ENCODE measurements around the gene PIGS.
A peak's percentile ranks its signal among the peaks of the same experiment; 100 is the strongest.
"Not testable (repeated sequence)": the region's sequence is repeated elsewhere in the genome, so short reads cannot be mapped to it uniquely, and the experiment has no call there.

PIGS gene

DNA sequence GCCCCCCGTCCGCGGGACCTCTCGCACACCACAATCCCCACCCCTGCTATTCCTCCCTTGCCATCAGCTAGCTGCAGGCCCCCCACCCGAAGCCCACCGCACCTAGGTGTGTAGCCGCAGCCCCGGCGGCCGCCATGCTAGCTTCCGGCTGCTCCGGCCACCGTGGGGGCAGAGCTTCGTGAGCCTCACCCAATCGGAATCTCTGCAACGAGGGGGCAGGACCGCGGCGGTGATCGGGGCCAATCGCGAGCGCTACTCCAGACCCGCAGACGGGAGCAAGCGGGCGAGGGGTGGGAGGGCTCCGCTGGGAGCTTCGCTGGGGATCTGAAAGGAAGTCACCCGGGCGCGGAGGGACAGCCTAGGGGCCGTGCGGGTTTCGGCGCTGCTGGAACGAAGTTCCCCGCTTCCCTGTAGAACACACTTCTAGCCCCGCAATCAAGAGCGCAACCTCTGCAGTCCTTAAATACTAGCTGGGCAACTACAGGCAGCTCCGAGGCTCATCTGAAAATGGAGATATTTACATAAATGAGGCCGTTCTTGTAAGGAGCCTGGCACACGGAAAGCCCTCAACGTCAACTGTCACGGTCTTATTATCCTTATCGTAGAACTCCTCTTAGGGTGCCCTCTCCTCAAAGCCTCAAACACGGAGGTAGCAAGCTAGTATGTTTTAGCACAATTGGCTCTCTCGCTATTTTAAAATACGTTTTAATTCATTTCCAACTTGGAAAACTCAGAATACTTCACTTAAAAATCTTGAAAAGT is at the start of gene PIGS:
TSS of gene PIGS (minus strand) at position 164 of the 762 bp plus-strand sequence. CDS start at position 136, 28 bp downstream.
- DNase-seq = peak; percentile 97 to 98

DNA sequence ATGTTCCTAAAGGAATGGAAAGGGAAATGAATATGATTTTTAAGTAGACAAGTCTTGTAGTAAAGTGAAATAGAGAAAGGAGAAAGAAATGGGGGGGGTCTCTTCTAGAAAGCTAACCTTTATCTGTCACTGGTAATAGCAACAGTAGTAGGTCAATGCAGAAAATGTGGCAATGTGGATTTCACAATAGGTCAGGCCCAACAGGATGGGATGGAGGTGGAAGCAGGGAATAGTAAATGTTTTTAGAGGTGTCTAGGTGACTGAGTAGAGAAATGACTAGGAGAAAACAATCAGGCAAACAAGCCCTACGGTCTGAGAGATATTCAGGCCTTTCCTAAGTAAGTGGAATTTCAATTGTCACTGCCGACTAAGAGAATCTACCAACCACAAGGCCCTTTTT is 48.7 kb upstream of the PIGS start:
- no peak for DNase-seq

DNA sequence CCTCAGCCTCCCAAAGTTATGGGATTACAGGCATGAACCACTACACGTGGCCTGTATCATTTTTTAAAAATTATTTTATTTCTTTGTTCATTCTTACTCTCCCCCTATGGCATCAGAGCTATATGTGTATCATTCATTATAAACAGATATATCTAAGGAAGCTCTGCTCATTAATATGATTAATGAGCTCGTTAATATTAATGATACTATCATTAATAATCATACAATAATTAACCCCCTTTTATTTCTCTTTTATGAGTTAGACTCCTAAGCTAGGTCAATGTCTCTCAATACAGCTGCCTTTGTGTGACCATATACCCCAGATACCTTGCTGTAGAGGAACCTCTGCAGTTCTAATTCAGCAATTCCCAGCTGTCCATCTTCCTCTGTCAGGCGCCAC is 47.1 kb upstream of the PIGS start:
- no peak for DNase-seq

DNA sequence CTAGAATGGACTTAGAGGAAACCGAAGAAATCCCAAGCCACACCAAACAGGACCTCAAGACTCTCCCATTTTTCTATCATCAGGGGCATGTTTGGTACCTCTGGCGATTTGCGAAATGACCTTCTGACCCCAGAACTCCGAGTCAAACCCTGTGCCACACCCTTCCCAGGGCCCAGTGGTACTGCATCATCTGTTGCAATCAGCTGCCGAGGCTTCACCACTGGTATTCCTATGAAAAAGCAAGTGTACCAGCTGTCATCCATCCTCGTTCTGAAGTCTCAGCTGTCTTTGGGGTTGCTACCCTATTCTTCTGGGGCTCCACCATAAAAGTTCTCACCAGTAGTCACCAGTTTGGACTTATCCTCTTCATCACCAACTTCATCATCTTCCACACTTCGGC is 45.0 kb upstream of the PIGS start:
- DNase-seq = no peak

DNA sequence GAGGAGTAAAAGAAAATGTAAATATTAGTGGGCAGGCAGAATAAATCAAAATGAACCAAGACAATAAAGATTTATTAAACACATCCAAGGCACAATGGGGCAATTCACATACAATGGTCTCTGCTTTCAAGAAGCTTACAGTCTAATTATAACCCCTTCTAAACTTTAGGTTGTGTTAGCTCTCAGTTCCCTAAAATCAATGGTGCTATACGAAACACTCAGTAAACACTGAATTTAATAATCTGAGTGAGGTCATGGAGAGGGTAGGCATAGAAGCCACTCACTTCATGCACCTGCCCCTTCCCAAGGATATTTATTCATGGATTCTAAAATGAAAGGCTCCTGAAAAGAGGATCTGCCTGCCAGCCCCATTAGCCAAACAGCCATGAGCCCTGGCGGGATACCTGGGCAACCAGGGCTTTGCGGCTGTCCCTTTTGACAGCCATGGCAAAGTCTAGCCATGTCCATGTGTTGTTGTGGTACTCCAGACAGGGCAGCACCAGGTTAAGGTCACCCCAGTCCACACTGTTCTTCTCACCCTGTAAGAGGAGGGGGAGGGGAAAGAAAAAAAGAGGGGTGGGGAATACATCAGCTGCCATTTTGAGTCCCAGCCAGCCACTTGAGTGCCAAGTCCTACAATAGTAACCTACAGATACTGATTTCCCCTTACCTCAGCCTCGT is 44.1 kb upstream of the PIGS start:
- DNase-seq = no peak

DNA sequence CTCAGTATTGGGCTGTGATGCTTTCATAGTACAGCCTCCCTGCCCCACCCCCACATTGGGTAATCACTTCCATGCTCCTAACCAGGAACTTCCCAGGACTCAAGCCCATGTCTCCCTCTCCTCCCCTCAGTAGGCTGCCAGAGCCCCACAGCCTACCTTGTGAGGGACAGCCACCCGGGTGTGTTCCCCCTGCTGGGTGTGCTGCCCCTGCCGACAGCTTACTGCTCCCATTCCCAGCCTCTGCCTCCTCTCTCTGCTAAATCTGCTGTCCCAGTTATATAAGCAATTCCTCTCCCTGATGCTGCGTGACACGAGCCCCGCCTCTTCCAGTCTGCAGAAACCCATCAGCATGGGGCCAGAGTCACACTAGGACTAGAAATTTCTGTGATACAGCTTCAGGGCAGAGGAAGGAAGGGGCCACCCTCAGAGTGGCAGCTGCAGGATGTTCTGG is 42.6 kb upstream of the PIGS start, which contains the start of gene RSKR:
TSS of gene RSKR (minus strand) at position 255 of the 451 bp plus-strand sequence. CDS start at position 231, 24 bp downstream.
- DNase-seq = no peak

DNA sequence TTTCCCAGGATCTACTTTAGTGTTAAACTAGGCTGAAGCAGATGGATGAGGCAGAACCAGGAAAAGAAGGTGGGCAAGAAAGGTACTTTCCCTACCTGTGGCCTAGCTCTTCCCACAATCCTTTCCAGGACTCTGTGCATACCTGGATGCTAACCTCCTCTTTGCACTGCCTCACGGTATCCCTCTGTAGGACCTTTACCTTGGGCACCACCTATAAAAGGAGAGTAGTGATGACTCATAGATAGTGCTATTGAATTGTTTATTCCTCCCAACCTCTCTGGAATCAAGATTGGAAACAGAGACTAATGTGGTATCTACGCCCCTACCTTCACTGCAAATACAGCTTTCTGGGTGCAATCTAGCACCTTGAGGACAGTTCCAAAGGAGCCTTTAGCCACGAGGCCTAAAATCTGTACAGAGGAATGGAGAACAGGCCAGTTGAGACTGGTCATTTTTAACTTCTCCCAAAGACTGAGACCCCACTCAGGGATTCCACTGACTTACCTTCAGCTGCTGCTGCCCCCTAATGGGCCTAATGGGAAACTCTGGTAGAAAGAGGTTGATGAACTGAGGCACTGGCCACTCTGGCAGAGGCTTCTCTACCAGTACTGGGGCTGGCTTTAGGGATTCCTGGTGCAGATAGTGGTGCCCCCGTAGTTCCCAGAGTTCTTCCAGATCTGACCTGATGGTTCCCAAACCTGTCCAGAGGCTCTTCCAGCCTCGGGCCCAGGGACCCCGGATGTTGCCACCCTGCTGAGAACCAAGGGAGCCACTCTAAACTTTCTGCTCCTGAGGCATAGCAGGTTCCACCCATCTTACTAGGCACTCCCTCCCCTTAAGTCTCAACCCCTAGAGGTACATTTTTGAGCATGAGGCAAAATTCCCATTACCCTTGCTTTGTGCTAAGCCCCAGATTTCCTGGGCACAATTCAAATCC is 41.9 kb upstream of the PIGS start:
- peak; percentile 14 to 66 for DNase-seq

DNA sequence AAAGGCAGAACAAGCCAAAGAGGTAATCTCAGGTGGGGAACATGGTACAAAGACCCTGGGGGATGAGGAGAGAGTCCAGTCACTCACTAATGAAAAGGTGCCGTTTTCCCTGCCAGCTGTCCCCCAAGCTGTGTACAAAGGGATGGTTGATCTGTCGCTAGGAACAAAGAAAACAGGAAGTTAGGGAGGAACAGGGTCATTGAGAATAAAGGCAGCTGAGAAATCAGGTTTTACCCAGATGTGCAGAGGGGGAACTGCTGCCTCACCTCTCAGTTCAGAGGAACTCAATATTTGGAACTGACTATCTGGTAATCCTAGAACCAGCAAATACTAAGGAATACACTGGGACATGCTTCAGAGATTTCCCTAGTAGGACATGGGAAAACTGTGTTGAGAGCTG is 41.2 kb upstream of the PIGS start:
- DNase-seq = no peak

DNA sequence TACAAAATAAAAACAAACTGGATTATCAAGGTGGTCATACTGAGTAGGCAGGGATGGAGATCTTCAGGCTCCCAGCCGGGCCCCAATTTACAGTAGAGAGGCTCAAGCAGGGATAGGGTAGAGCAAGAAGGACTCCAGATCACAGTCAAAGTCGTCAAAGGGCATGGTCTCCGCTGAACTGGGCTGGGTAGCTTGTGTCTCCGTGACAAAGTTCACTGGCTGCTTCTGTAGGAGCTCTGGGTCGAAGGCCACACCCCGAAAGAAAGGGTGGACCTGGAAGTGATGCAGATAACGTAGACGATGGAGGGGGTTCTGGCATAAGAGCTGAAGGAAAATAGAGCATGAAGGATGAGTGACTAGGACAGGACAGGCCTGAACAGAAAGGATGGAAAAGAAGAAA is 39.1 kb upstream of the PIGS start:
- DNase-seq = no peak

DNA sequence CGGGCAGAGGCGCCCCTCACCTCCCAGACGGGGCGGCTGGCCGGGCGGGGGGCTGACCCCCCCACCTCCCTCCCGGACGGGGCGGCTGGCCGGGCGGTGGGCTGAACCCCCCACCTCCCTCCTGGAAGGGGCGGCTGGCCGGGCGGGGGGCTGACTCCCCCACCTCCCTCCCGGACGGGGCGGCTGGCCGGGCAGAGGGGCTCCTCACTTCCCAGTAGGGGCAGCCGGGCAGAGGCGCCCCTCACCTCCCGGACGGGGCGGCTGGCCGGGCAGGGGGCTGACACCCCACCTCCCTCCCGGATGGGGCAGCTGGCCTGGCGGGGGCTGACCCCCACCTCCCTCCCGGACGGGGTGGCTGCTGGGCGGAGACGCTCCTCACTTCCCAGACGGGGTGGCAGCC is 32.7 kb upstream of the PIGS start:
- DNase-seq = not testable (repeated sequence)

DNA sequence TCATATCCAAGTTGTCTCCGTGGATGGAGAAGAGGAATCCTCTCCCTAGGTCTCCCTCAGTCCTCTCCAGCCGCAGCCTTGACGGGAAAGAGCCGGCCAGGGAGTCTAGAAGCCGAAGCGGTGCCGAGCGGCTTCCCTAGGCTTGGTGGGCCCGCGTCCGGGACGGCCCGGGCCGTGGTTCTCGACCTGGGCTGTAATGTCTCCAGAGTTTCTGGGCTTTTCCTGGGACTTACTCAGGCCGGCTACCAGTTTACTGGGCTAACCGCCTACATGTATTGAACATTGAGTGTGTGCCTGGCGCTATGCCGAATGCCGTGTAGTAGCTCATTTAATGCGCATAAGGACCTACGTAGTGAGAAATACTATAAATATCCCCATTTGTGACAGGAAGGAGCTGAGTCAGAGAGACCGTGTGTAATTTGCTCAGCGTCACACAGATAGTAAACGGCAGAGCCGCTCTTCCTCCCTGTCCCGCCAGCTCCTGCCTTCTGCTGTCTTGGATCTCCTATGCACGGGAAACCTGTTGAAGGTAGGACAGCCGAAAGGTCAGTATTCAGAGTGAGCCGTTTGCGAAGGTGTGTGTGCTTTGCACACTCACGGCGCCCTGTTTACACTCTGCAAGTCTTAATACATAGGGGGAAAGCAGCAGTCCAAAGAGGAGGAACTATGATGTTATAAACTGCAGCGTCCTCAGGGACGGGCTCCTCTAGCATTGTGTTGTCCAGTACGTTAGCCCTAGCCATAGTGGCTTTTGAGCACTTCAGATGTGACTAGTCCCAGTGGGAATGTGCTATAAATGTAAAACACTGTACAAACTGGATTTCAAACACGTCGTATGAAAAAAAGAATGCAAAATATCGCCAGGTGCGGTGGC is 28.2 kb upstream of the PIGS start:
- peak; percentile 70 to 77 for DNase-seq

DNA sequence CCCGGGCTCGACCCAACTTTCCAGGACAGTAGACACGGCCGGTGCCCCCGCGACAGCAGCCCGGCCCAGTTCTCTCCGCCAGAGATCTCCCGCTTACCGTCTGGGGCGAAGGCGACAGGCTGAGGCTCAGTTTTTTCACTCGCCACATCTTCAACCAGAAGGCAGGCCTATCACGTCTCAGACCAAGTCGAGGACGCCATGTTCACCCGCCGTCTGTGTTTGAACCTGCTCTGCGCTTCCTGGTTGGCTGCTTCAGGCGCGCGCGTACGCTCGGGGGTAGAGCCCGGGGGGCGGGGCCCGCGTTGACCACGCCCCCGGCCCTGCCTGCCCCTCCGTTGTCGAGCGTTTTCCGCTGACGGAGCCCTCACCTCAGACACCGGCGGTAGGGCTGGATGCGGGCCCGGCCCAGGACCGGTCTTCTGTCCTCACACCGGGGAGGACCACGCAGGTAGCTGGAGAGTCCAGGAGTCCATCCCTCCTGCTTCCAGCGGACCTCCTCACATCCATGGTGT is 27.5 kb upstream of the PIGS start, which contains the start of gene SPAG5:
TSS of gene SPAG5 (minus strand) at position 227 of the 512 bp plus-strand sequence. CDS start at position 148, 79 bp downstream.
- peak; percentile 93 to 97 for DNase-seq

DNA sequence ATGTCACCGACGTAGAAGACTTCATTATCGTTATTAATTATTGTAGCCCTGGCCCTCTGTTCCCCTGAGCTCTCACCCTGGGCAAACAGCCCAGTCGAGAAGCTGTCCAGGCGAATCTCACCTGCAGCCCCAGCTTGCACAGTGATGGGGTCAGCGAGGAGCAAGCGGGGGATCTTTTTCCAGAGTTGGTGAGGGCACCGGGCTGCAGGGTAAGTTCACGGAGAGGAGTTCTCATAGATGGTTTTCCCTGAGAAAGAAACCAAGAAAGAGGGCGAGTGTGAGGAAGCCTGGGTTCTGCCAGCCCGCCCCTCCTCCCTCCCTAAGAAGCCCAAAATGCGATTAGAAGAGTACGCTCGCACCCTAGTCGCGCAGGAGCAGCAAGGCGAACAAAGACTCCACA is 27.1 kb upstream of the PIGS start:
- no peak for DNase-seq

DNA sequence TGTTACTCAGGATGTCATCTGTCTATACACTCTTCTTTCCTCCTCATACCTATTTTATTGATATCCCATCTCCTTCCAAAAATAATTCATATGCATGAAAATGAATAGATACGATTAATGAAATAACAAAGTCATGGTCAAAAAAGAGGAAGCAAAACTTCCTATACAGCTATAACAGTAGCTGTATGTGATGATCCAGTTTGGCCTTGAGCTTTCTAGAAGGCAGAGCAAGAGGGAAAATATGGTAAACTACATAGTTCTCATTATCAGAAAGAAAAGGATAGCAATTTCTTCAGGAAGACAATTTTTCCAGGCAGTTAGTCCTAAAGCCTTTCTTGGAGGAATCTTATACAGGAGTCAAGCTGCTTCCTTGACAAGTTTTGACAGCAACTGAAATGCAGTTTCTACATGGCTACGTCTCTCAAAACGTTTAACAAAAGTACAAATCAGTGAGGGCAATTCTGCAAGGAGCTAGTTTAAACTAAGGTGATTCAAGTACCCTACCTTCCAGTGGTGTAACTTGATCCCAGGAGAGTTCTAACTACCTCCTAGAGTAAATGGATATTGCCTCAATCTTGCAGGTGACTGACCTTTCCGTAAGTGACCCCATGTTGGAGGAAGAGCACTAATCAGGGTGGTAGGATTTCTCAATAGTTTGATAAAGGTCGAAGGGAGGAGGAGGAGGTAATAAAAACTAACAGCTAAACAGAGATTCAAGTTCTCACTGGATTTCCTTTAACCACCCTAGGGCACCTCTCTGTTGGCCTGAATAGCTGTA is 26.5 kb upstream of the PIGS start:
- no peak for DNase-seq

DNA sequence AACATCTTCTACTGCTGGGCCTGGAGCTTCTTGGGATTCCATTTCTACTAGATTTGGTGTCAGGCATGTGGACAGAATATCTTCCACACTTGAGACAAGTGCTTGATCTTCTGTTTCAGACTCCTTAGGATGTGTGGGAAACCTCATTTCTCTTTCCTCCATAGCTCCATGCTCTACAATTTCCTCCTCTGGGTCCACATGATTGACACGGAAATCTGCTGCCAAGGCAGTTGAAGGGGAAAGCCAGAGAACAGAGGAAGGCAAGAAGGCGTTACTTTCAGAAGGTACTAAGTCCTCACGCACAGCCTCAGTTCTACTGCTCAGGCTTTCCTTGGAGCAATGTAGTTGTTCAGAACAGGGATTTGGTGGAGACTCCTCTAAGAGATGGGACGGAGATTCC is 20.9 kb upstream of the PIGS start:
- no peak for DNase-seq

DNA sequence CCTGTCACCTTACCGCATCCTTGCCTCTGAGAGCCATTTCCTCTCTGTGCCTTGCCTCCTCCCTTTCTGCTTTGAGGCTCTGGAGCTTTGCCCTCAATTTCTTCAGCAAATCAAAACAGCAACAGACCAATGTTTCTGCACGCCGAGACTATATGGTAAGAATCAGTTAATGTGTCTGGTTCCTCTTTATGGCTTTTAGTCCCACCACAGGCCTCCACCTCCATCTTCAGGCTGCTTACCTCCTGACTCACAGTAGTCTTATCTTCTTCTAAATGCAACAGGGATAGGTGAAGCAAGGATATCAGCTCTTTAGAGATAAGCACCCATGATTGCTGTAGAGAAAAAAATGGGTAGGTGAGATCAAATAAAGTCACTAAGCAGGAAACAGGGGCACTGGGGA is 14.5 kb upstream of the PIGS start:
- no peak for DNase-seq

DNA sequence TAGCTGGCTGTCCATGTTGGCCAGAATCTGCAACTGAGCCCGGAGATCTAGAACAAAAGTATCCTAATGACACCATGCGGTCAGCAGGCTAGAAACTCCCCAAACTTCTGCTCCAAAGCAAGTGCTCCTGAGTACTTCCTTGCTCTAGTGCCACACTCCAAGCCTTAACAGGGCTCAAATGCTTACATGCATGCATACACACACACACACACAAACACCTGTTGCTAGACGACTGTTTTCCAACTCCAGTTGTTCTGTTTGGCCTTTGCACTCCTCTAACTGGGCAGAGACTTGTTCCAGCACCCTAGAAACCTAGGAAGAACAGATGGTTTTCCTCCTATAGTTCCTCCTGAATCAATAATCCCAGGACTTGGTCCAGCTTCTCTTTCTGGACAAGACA is 13.1 kb upstream of the PIGS start:
- DNase-seq = no peak

DNA sequence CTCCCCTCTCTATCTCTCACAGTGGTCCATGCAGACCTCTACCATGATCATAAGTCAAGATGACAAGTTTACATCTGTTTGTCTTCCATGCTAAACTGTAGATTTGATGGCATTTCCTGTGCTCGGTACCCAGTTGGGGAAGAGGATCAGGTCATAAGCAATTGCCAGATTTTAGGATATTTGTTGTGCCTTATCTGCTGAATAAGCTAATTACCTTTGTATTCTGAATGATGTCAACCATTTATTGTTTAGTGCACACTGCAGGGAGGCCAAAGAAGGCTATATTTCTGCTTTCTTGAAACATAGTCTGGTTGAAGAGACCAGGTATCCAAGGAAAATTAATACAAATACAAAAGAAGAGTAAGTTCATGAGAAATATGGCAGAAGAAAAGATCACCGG is 11.2 kb upstream of the PIGS start:
- no peak for DNase-seq

DNA sequence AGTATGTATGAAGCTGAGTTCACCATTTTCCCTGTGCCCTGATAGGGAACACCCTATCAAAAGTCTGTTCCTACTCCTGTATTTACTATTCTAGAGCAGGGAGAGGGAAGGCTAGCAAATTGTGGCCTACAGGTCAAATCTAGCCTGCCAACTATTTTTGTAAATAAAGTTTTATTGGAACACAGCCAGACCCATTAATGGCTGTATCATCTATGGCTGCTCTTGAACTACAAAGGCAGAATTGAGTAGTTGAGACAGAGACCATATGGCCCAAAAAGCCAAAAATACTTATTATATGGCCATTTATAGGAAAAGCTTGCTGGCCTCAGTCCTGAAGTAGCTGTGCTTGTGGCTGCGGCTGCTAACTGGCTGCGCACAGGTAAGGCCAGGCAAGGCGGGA is 9.6 kb upstream of the PIGS start:
- no peak for DNase-seq

DNA sequence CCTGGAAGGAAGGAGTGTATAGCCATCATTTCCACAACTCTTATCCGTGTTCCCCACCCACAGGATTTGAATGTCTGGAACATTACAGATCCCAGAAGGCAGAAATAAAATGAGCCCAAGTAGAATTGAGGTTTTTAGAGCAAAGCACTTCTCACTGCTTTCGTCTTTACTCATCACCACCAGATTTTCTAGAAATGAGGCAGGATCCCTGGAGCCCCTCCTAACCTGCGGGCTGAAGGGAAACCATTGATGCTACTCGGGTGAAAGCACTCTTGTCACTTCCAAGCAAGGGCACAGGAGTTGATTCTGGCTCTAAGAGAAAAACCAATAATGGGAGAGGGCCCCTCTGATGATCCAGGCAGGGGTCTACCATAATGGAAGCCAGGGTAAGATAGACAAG is 8.2 kb upstream of the PIGS start:
- DNase-seq = no peak

All from NCI-H524 (cell line).